Activated CD4-positive, alpha-beta memory T cell treated with anti-CD3 and anti-CD28 coated beads, Interleukin-2, amount 10 ng/mL, durations not matched to agents 7 days and 5 days (primary cell): Measurements from ENCODE around the gene PHF19. TPM values are rescaled to one million over a fixed set of nuclear protein-coding genes. Genes with fewer than 3 reads are reported as not detected.

Source experiments
- CTCF ChIA-PET: fragments of 350-600 bp; sonication (Branson Sonifier 250); formaldehyde crosslinking; loops from one replicate; lab custom pipeline; 2021; ENCODE audit warnings: antibody characterized with exemption, inconsistent platforms; lab: Charles Lee
- POLR2A ChIA-PET: fragments of 350-600 bp; sonication (Branson Sonifier 250); formaldehyde crosslinking; loops from one replicate; lab custom pipeline; 2021; ENCODE audit warnings: antibody characterized with exemption; lab: Charles Lee
- DNase-seq: peaks from one replicate; pipeline ENCODE4 v3.0.0-alpha.2; 2020
- H3K27ac Mint-ChIP-seq: one replicate; pipeline ENCODE4 v1.8.0; 2021; ENCODE audit warnings: mild to moderate bottlenecking, mixed read lengths
- H3K27me3 Mint-ChIP-seq: one replicate; pipeline ENCODE4 v1.8.0; 2021; ENCODE audit warnings: mixed read lengths
- H3K36me3 Mint-ChIP-seq: one replicate; pipeline ENCODE4 v1.8.0; 2021; ENCODE audit warnings: low read depth, mixed read lengths
- H3K4me1 Mint-ChIP-seq: one replicate; pipeline ENCODE4 v1.8.0; 2021; ENCODE audit warnings: mixed read lengths
- H3K4me3 Mint-ChIP-seq: one replicate; pipeline ENCODE4 v1.8.0; 2021; ENCODE audit warnings: mild to moderate bottlenecking, mixed read lengths
- H3K9me3 Mint-ChIP-seq: one replicate; pipeline ENCODE4 v1.8.0; 2021; ENCODE audit warnings: mixed read lengths
- total RNA-seq, 2 experiments: library from RNA; stranded (reverse); gene quantifications; one replicate each; pipeline ENCODE4 v1.2.3, GENCODE V29; 2021

Gene PHF19
- total RNA-seq, result 100 to 1,000 TPM; 229 TPM

- H3K27me3 Mint-ChIP-seq, result no peaks in the 10 kb centered on the region
- ChIA-PET POLR2A (interaction anchor here (0.7 to 18.3 kb wide), 17 partner anchors 8 to 325 kb away, joined by 3 to 864 read pairs (median 6); partner anchors contain the start of genes CNTRL, FBXW2, MEGF9 and PSMD5), CTCF (interaction anchor here (1.3 to 6.1 kb wide), 5 partner anchors 9 to 54 kb away, joined by 4 to 59 read pairs (median 5); no protein-coding TSS in a partner anchor)
- H3K4me3 Mint-ChIP-seq, result peak within 1 kb of the TSS; percentile 94
- peaks cover 78% of the 10 kb centered on the region for H3K4me1 Mint-ChIP-seq
- peaks cover 53% of the 10 kb centered on the region for H3K36me3 Mint-ChIP-seq
- DNase-seq, result no peak
- peak within 1 kb of the TSS; percentile 100 for H3K27ac Mint-ChIP-seq
- no peaks in the 10 kb centered on the region for H3K9me3 Mint-ChIP-seq
Observed at GRCh38 chr9:120876842-120877240, at the start of gene PHF19. Gene PHF19, minus strand, starts transcription at chr9:120877188. Its CDS starts 2,447 bp downstream, at chr9:120874741.

GRCh38 chr9:120926397-120926928 is 49.5 kb upstream of the PHF19 start, which contains the start of gene TRAF1:
Gene TRAF1, minus strand, starts transcription at chr9:120926796. Its CDS starts 721 bp downstream, at chr9:120926075.
- POLR2A ChIA-PET, result interaction anchor here (0.7 to 26.0 kb wide), 13 partner anchors 8 to 275 kb away, joined by 3 to 1205 read pairs (median 5); partner anchors contain the start of genes CNTRL, FBXW2, PHF19 and PSMD5
- peaks cover 58% of the 10 kb centered on the region for H3K36me3 Mint-ChIP-seq
- peak within 1 kb of the TSS; percentile 93 for H3K4me3 Mint-ChIP-seq
- CTCF ChIA-PET, result interaction anchor here (0.9 to 4.3 kb wide), 9 partner anchors 10 to 58 kb away, joined by 3 to 18 read pairs (median 6); no protein-coding TSS in a partner anchor
- peak within 1 kb of the TSS; percentile 100 for H3K27ac Mint-ChIP-seq
- H3K9me3 Mint-ChIP-seq, result no peaks in the 10 kb centered on the region
- no peaks in the 10 kb centered on the region for H3K27me3 Mint-ChIP-seq
- peak; percentile 57 for DNase-seq
- peaks cover 81% of the 10 kb centered on the region for H3K4me1 Mint-ChIP-seq

- H3K36me3 Mint-ChIP-seq, result peaks cover 65% of the 10 kb centered on the region
- no peaks in the 10 kb centered on the region for H3K9me3 Mint-ChIP-seq
- H3K27ac Mint-ChIP-seq, result peak overlapping the region; percentile 100
- CTCF ChIA-PET, result interaction anchor here (1.0 to 4.3 kb wide), 14 partner anchors 10 to 146 kb away, joined by 3 to 18 read pairs (median 5); partner anchors contain the start of gene PHF19
- POLR2A ChIA-PET, result interaction anchor here (0.6 to 26.0 kb wide), 15 partner anchors 9 to 276 kb away, joined by 3 to 1205 read pairs (median 4); partner anchors contain the start of genes CNTRL, FBXW2, PHF19 and PSMD5
- peak overlapping the region; percentile 93 for H3K4me3 Mint-ChIP-seq
- DNase-seq, result peak; percentile 78
- peaks cover 82% of the 10 kb centered on the region for H3K4me1 Mint-ChIP-seq
- H3K27me3 Mint-ChIP-seq, result no peaks in the 10 kb centered on the region
Observed at GRCh38 chr9:120925535-120926396, 48.8 kb upstream of the PHF19 start.

- CTCF ChIA-PET, result interaction anchor here (1.1 to 4.3 kb wide), 14 partner anchors 9 to 147 kb away, joined by 3 to 18 read pairs (median 5); partner anchors contain the start of gene PHF19
Observed at GRCh38 chr9:120924698-120925534, 47.9 kb upstream of the PHF19 start.

GRCh38 chr9:120923620-120924328 is 46.8 kb upstream of the PHF19 start:
- Mint-ChIP-seq H3K4me1 (peaks cover 87% of the 10 kb centered on the region), H3K27ac (peak overlapping the region; percentile 100), H3K36me3 (peaks cover 84% of the 10 kb centered on the region), H3K4me3 (peak overlapping the region; percentile 93), H3K9me3 (no peaks in the 10 kb centered on the region), H3K27me3 (no peaks in the 10 kb centered on the region)
- DNase-seq, result no peak
- CTCF ChIA-PET, result interaction anchor here (1.1 to 4.3 kb wide), 10 partner anchors 8 to 55 kb away, joined by 3 to 18 read pairs (median 8); no protein-coding TSS in a partner anchor
- POLR2A ChIA-PET, result interaction anchor here (1.1 to 26.0 kb wide), 10 partner anchors 10 to 278 kb away, joined by 3 to 1205 read pairs (median 31); partner anchors contain the start of genes FBXW2, PHF19, PSMD5 and RAB14

More at GRCh38 chr9:120924698-120925534, 47.9 kb upstream of the PHF19 start:
- Mint-ChIP-seq H3K9me3 (no peaks in the 10 kb centered on the region), H3K4me3 (peak overlapping the region; percentile 93), H3K4me1 (peaks cover 84% of the 10 kb centered on the region), H3K36me3 (peaks cover 74% of the 10 kb centered on the region), H3K27me3 (no peaks in the 10 kb centered on the region), H3K27ac (peak overlapping the region; percentile 100)
- POLR2A ChIA-PET, result interaction anchor here (1.0 to 26.0 kb wide), 9 partner anchors 10 to 162 kb away, joined by 3 to 1205 read pairs (median 11); partner anchors contain the start of genes FBXW2, PHF19 and PSMD5
- DNase-seq, result peak; percentile 53

GRCh38 chr9:120922404-120923195 is 45.6 kb upstream of the PHF19 start:
- Mint-ChIP-seq H3K36me3 (peaks cover 86% of the 10 kb centered on the region), H3K4me3 (peak overlapping the region; percentile 93), H3K4me1 (peaks cover 87% of the 10 kb centered on the region), H3K9me3 (peaks cover 3% of the 10 kb centered on the region), H3K27ac (peak overlapping the region; percentile 100), H3K27me3 (no peaks in the 10 kb centered on the region)
- DNase-seq, result no peak
- CTCF ChIA-PET, result interaction anchor here (0.7 to 3.3 kb wide), 7 partner anchors 9 to 130 kb away, joined by 3 to 14 read pairs (median 7); partner anchors contain the start of gene FBXW2
- POLR2A ChIA-PET, result interaction anchor here (1.2 to 26.0 kb wide), 8 partner anchors 7 to 199 kb away, joined by 3 to 1205 read pairs (median 60); partner anchors contain the start of genes PHF19 and PSMD5

- peaks cover 4% of the 10 kb centered on the region for H3K9me3 Mint-ChIP-seq
- CTCF ChIA-PET, result interaction anchor here (0.7 to 3.1 kb wide), 6 partner anchors 10 to 129 kb away, joined by 3 to 12 read pairs (median 7); partner anchors contain the start of gene FBXW2
- H3K4me3 Mint-ChIP-seq, result peak overlapping the region; percentile 93
- H3K27me3 Mint-ChIP-seq, result no peaks in the 10 kb centered on the region
- peaks cover 92% of the 10 kb centered on the region for H3K36me3 Mint-ChIP-seq
- H3K27ac Mint-ChIP-seq, result peak overlapping the region; percentile 100
- POLR2A ChIA-PET, result interaction anchor here (0.9 to 26.0 kb wide), 7 partner anchors 8 to 200 kb away, joined by 3 to 1205 read pairs (median 90); partner anchors contain the start of genes FBXW2, PHF19 and PSMD5
- H3K4me1 Mint-ChIP-seq, result peaks cover 87% of the 10 kb centered on the region
- DNase-seq, result no peak
Observed at GRCh38 chr9:120921661-120922181, 44.7 kb upstream of the PHF19 start.

- Mint-ChIP-seq H3K9me3 (peaks cover 4% of the 10 kb centered on the region), H3K27ac (peak overlapping the region; percentile 100), H3K4me3 (peak overlapping the region; percentile 93), H3K27me3 (no peaks in the 10 kb centered on the region), H3K4me1 (peaks cover 88% of the 10 kb centered on the region), H3K36me3 (peaks cover 97% of the 10 kb centered on the region)
- DNase-seq, result no peak
- ChIA-PET CTCF (interaction anchor here (0.9 to 3.1 kb wide), 7 partner anchors 11 to 53 kb away, joined by 3 to 12 read pairs (median 4); no protein-coding TSS in a partner anchor), POLR2A (interaction anchor here (1.5 to 26.0 kb wide), 7 partner anchors 9 to 128 kb away, joined by 6 to 1205 read pairs (median 31); partner anchors contain the start of genes FBXW2, PHF19 and PSMD5)
Observed at GRCh38 chr9:120920806-120921178, 43.8 kb upstream of the PHF19 start.

- H3K36me3 Mint-ChIP-seq, result peaks cover 93% of the 10 kb centered on the region
- ChIA-PET CTCF (interaction anchor here (0.7 to 1.5 kb wide), 11 partner anchors 9 to 206 kb away, joined by 3 to 5 read pairs (median 3); partner anchors contain the start of gene MEGF9), POLR2A (interaction anchor here (1.1 to 26.0 kb wide), 8 partner anchors 9 to 129 kb away, joined by 5 to 1205 read pairs (median 21); partner anchors contain the start of genes FBXW2, PHF19 and PSMD5)
- peak overlapping the region; percentile 93 for H3K4me3 Mint-ChIP-seq
- peak overlapping the region; percentile 100 for H3K27ac Mint-ChIP-seq
- H3K4me1 Mint-ChIP-seq, result peaks cover 88% of the 10 kb centered on the region
- no peaks in the 10 kb centered on the region for H3K27me3 Mint-ChIP-seq
- H3K9me3 Mint-ChIP-seq, result peaks cover 4% of the 10 kb centered on the region
- peak; percentile 43 for DNase-seq
Observed at GRCh38 chr9:120919843-120920805, 43.1 kb upstream of the PHF19 start.
